K562 (cell line): Measurements from ENCODE around the gene SNX10. TPM values are rescaled to one million over a fixed set of nuclear protein-coding genes. Genes with fewer than 3 reads are reported as not detected.

ENCODE experiments used
- CC2D1A ChIP-seq: fragments of 450-650 bp; IDR thresholded peaks from 2 replicates; pipeline ENCODE4 v1.6.1; 2017; ENCODE audit warnings: mild to moderate bottlenecking
- CHD4 ChIP-seq: fragments of 200-600 bp; sonication (generic); IDR thresholded peaks from 3 replicates; pipeline ENCODE4 v1.6.1; 2012; ENCODE audit warnings: low read depth, mild to moderate bottlenecking, mixed read lengths, low read length, inconsistent platforms; ENCODE audit not compliant: insufficient read depth, insufficient replicate concordance, poor library complexity, severe bottlenecking
- DEAF1 ChIP-seq: fragments of 450-650 bp; formaldehyde crosslinking; IDR thresholded peaks from 2 replicates; pipeline ENCODE4 v1.4.0; 2020; ENCODE audit warnings: mild to moderate bottlenecking, moderate library complexity
- ELF4 ChIP-seq: fragments of 450-650 bp; formaldehyde crosslinking; IDR thresholded peaks from 2 replicates; pipeline ENCODE4 v1.4.0; 2022; ENCODE audit warnings: missing genetic modification characterization
- HDAC2 ChIP-seq: fragments of 450-650 bp; IDR thresholded peaks from 2 replicates; pipeline ENCODE4 v1.6.1; 2016; ENCODE audit warnings: mild to moderate bottlenecking
- HES1 ChIP-seq: fragments of 450-650 bp; IDR thresholded peaks from 2 replicates; pipeline ENCODE4 v1.6.1; 2016; ENCODE audit warnings: low read depth, mild to moderate bottlenecking, moderate library complexity
- MLX ChIP-seq, 2 experiments: fragments of 450-650 bp in 1 of 2; sonication (generic) in 1 of 2; formaldehyde crosslinking; conservative IDR thresholded peaks; 2 replicates each; pipeline versions ENCODE4 v1.4.0 to v1.8.1; 2020 to 2022; ENCODE audit warnings: mild to moderate bottlenecking in 1 of 2, missing genetic modification reagents in 1 of 2
- MTF1 ChIP-seq: fragments of 250-450 bp; sonication (Bioruptor Pico); IDR thresholded peaks from 2 replicates; pipeline ENCODE4 v1.9.0; 2021; ENCODE audit warnings: moderate library complexity, mild to moderate bottlenecking, inconsistent platforms, borderline replicate concordance
- NFE2 ChIP-seq: IDR thresholded peaks from 2 replicates; pipeline ENCODE4 v1.6.1; 2014; ENCODE audit warnings: antibody characterized with exemption, low read depth
- NR3C1 ChIP-seq: sonication (generic); formaldehyde crosslinking; IDR thresholded peaks from 2 replicates; pipeline ENCODE4 v1.8.1; 2022; ENCODE audit warnings: missing genetic modification reagents
- PREB ChIP-seq: sonication (generic); formaldehyde crosslinking; IDR thresholded peaks from 2 replicates; pipeline ENCODE4 v1.8.1; 2023; ENCODE audit warnings: mild to moderate bottlenecking, missing genetic modification reagents
- RAD51 ChIP-seq: fragments of 450-650 bp; IDR thresholded peaks from 2 replicates; pipeline ENCODE4 v1.7.1; 2016; ENCODE audit warnings: low read depth, mild to moderate bottlenecking, borderline replicate concordance
- RCOR1 ChIP-seq, 2 experiments: IDR thresholded peaks; 2 replicates each; pipeline ENCODE4 v1.6.1; 2012; ENCODE audit warnings: low read depth in 2 of 2, low read length in 2 of 2, borderline replicate concordance in 1 of 2, improper control_type of control experiment in 1 of 2
- SIN3B ChIP-seq: fragments of 450-650 bp; IDR thresholded peaks from 2 replicates; pipeline ENCODE4 v1.6.1; 2017; ENCODE audit warnings: low read depth, mild to moderate bottlenecking, moderate library complexity
- SREBF2 ChIP-seq: sonication (generic); formaldehyde crosslinking; IDR thresholded peaks from 2 replicates; pipeline ENCODE4 v1.4.0; 2020; ENCODE audit warnings: mild to moderate bottlenecking, missing genetic modification reagents
- XRCC5 ChIP-seq: fragments of 200-400 bp; formaldehyde crosslinking; IDR thresholded peaks from 2 replicates; pipeline ENCODE4 v1.6.1; 2017; ENCODE audit warnings: low read depth, mild to moderate bottlenecking, low read length
- ZBTB34 ChIP-seq: fragments of 250-450 bp; sonication (Bioruptor Pico); IDR thresholded peaks from 2 replicates; pipeline ENCODE4 v1.8.0; 2021; ENCODE audit warnings: mild to moderate bottlenecking, moderate library complexity
- ZNF24 ChIP-seq: fragments of 450-650 bp; IDR thresholded peaks from 2 replicates; pipeline ENCODE4 v1.6.1; 2016
- ZNF280B ChIP-seq: fragments of 250-450 bp; sonication (Bioruptor Pico); IDR thresholded peaks from 2 replicates; pipeline ENCODE4 v1.5.1; 2021; ENCODE audit warnings: mild to moderate bottlenecking
- ZNF431 ChIP-seq: sonication (generic); formaldehyde crosslinking; IDR thresholded peaks from 2 replicates; pipeline ENCODE4 v1.8.0; 2022; ENCODE audit warnings: mild to moderate bottlenecking, missing genetic modification reagents
- ZZZ3 ChIP-seq: fragments of 450-650 bp; IDR thresholded peaks from 2 replicates; pipeline ENCODE4 v1.6.1; 2016; ENCODE audit warnings: antibody characterized with exemption, mild to moderate bottlenecking, moderate library complexity
- polyA plus RNA-seq, 8 experiments: library from polyadenylated mRNA; depleted of rRNA in 4 of 8; stranded (reverse) in 5 of 8; unstranded in 3 of 8; fragments of >200 nt; fragmentation: Nextera tagmentation in 2 of 8; fragmentation: Illumina TruSeq in 1 of 8; extraction: Ambion mirVana in 2 of 8; extraction: Trizol in 1 of 8; gene quantifications; 2 replicates each; pipeline versions ENCODE4 v1.2.1 to v1.2.3, GENCODE V29; 2011 to 2014; ENCODE audit warnings: inconsistent platforms in 1 of 8, missing spikeins in 1 of 8
- total RNA-seq, 7 experiments: library from RNA; depleted of rRNA in 6 of 7; stranded (reverse); fragments of >200 nt in 6 of 7; fragmentation: Illumina TruSeq in 2 of 7; extraction: Trizol in 2 of 7; gene quantifications; 2 replicates each; pipeline versions ENCODE4 v1.2.1 to v1.2.3, GENCODE V29; 2011 to 2021; ENCODE audit warnings: low replicate concordance in 1 of 7

SNX10 gene
- total and polyA plus RNA-seq, 9 of the 15 experiments (the other 6 are each of a cell fraction or from before 2014, with no cell fraction given) = 6.9 to 16.5 (median 11.5) TPM

GRCh38 chr7:26284995-26285632 is 6.5 kb upstream of the SNX10 start (continued):
- TF ChIP-seq SREBF2 (CRISPR knock-in tag) (no peak), DEAF1 (CRISPR knock-in tag) (peak; percentile 79), ZNF280B (no peak), ZNF431 (CRISPR knock-in tag) (no peak), PREB (CRISPR knock-in tag) (no peak), NFE2 (no peak), XRCC5 (no peak), HDAC2 (0 out of 2 replicates have a peak, but pooled peaks have one; percentile 18), HES1 (no peak), RAD51 (peak; percentile 59; the same call in 1 of the 2 replicates), MTF1 (CRISPR knock-in tag) (no peak), MLX (CRISPR knock-in tag; conservative IDR thresholded peaks at IDR 0.05) (no peak), CC2D1A (0 out of 2 replicates have a peak, but pooled peaks have one; percentile 42), ZBTB34 (CRISPR knock-in tag) (no peak), NR3C1 (CRISPR knock-in tag) (no peak), ELF4 (CRISPR knock-in tag) (no peak), ZNF24 (0 out of 2 replicates have a peak, but pooled peaks have one; percentile 22), RCOR1 (IDR thresholded peaks at IDR 0.05; ENCODE audit: borderline replicate concordance in 1 of 2, low read depth in 2 of 2, low read length in 2 of 2) (peak in 1 of 2 experiments; percentile 53; a peak in 2 of 4 replicates), ZZZ3 (no peak), SIN3B (no peak), CHD4 (no peak)
